MM.1S (cell line): Measurements from ENCODE around the gene MBOAT1.

Source experiments
- DNase-seq: peaks from one replicate; pipeline ENCODE4 v3.0.0-alpha.2; 2015
- H2AFZ ChIP-seq: fragments of 300-600 bp; sonication (generic); 2 replicates; pipeline ENCODE4 v1.6.0; 2016; ENCODE audit warnings: antibody characterized with exemption, low read length
- H3F3A ChIP-seq: fragments of 300-600 bp; sonication (generic); 2 replicates; pipeline ENCODE4 v1.6.1; 2016; ENCODE audit warnings: mild to moderate bottlenecking, antibody characterized with exemption, low read length, moderate library complexity, mixed read lengths; ENCODE audit not compliant: insufficient read depth
- H3K27ac ChIP-seq: fragments of 300-600 bp; sonication (generic); 2 replicates; pipeline ENCODE4 v1.5.1; 2016; ENCODE audit warnings: mild to moderate bottlenecking, low read length
- H3K27me3 ChIP-seq: fragments of 300-600 bp; sonication (generic); replicated peaks from 2 replicates; pipeline ENCODE4 v1.6.0; 2016; ENCODE audit warnings: low read length; ENCODE audit not compliant: insufficient read depth
- H3K36me3 ChIP-seq: fragments of 300-600 bp; sonication (generic); replicated peaks from 2 replicates; pipeline ENCODE4 v1.6.1; 2016; ENCODE audit warnings: mild to moderate bottlenecking, low read length, mixed read lengths; ENCODE audit not compliant: insufficient read depth
- H3K4me1 ChIP-seq: fragments of 300-600 bp; sonication (generic); 2 replicates; pipeline ENCODE4 v1.6.1; 2016; ENCODE audit warnings: low read length, mixed read lengths
- H3K4me2 ChIP-seq: fragments of 300-600 bp; sonication (generic); 2 replicates; pipeline ENCODE4 v1.6.0; 2016; ENCODE audit warnings: low read depth, low read length
- H3K4me3 ChIP-seq: fragments of 300-600 bp; sonication (generic); 2 replicates; pipeline ENCODE4 v1.5.1; 2016; ENCODE audit warnings: low read length, mixed read lengths
- H3K79me2 ChIP-seq: fragments of 300-600 bp; sonication (generic); 2 replicates; pipeline ENCODE4 v1.6.1; 2016; ENCODE audit warnings: mixed run types, low read length, mixed read lengths
- H3K9ac ChIP-seq: fragments of 300-600 bp; sonication (generic); 2 replicates; pipeline ENCODE4 v1.6.1; 2016; ENCODE audit warnings: low read length, mixed read lengths
- H3K9me2 ChIP-seq: fragments of 300-600 bp; sonication (generic); replicated peaks from 2 replicates; pipeline ENCODE4 v1.6.1; 2016; ENCODE audit warnings: mild to moderate bottlenecking, low read length, mixed read lengths; ENCODE audit not compliant: insufficient read depth
- H3K9me3 ChIP-seq: fragments of 300-600 bp; sonication (generic); replicated peaks from 2 replicates; pipeline ENCODE4 v1.6.1; 2016; ENCODE audit warnings: mild to moderate bottlenecking, low read length, mixed read lengths; ENCODE audit not compliant: insufficient read depth
- H4K20me1 ChIP-seq: fragments of 300-600 bp; sonication (generic); 2 replicates; pipeline ENCODE4 v1.6.1; 2016; ENCODE audit warnings: mild to moderate bottlenecking, low read length, moderate library complexity, mixed read lengths; ENCODE audit not compliant: insufficient read depth
- EZH2 ChIP-seq: fragments of 300-600 bp; sonication (generic); optimal IDR thresholded peaks from 2 replicates; pipeline ENCODE3; 2017; ENCODE audit warnings: low read depth, mild to moderate bottlenecking, antibody characterized with exemption, low read length, mixed read lengths
- EZH2phosphoT487 ChIP-seq: fragments of 300-600 bp; sonication (generic); IDR thresholded peaks from 2 replicates; pipeline ENCODE4 v1.6.1; 2018; ENCODE audit warnings: antibody characterized with exemption, low read length
- TF ChIP-seq, protein P1 (sequence below): fragments of 300-600 bp; sonication (generic); IDR thresholded peaks from 2 replicates; pipeline ENCODE4 v1.5.1; 2016; ENCODE audit warnings: antibody characterized with exemption, low read length, mixed read lengths

Gene MBOAT1

GRCh38 chr6:20112241-20112640, 100.0 kb downstream of the MBOAT1 start:
- H3K4me2 ChIP-seq = no peak overlapping the region
- DNase-seq = no peak
- no peaks in the 10 kb centered on the region for H3K27me3 ChIP-seq
- H3K36me3 ChIP-seq = peaks cover 3% of the 10 kb centered on the region; the same call in 1 of the 2 replicates
- TF ChIP-seq, protein P1, sequence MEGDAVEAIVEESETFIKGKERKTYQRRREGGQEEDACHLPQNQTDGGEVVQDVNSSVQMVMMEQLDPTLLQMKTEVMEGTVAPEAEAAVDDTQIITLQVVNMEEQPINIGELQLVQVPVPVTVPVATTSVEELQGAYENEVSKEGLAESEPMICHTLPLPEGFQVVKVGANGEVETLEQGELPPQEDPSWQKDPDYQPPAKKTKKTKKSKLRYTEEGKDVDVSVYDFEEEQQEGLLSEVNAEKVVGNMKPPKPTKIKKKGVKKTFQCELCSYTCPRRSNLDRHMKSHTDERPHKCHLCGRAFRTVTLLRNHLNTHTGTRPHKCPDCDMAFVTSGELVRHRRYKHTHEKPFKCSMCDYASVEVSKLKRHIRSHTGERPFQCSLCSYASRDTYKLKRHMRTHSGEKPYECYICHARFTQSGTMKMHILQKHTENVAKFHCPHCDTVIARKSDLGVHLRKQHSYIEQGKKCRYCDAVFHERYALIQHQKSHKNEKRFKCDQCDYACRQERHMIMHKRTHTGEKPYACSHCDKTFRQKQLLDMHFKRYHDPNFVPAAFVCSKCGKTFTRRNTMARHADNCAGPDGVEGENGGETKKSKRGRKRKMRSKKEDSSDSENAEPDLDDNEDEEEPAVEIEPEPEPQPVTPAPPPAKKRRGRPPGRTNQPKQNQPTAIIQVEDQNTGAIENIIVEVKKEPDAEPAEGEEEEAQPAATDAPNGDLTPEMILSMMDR = no peak
- TF ChIP-seq EZH2 = no peak
- TF ChIP-seq EZH2phosphoT487 = no peak
- H3F3A ChIP-seq = no peaks in the 10 kb centered on the region
- no peaks in the 10 kb centered on the region for H3K9me3 ChIP-seq
- H2AFZ ChIP-seq = no peak overlapping the region
- no peaks in the 10 kb centered on the region for H3K4me1 ChIP-seq
- H3K4me3 ChIP-seq = no peak overlapping the region
- no peaks in the 10 kb centered on the region for H3K79me2 ChIP-seq
- H4K20me1 ChIP-seq = no peaks in the 10 kb centered on the region
- no peak overlapping the region for H3K27ac ChIP-seq
- no peak overlapping the region for H3K9ac ChIP-seq
- no peaks in the 10 kb centered on the region for H3K9me2 ChIP-seq

DNA sequence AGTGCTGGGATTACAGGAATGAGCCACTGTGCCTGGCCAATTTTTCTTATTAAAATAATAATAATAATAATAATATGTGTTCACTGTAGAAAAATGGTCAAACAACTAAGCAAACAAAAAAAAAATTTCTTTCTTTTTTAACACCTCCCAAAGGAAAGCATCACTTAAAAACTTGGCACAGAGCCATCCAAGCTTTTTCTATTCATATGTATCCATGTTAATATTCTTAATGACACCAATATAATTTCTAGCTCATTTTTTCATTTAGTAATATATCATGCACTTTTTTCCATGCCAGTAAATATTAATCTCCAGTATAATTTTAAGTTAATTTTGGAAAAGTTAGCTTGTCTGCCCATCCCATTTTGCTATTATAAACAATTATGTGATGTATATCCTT, 101.8 kb downstream of the MBOAT1 start:
- Histone ChIP-seq H3K36me3 (peaks cover 3% of the 10 kb centered on the region; the same call in 1 of the 2 replicates), H3K79me2 (no peaks in the 10 kb centered on the region), H3K9me3 (no peaks in the 10 kb centered on the region), H4K20me1 (no peaks in the 10 kb centered on the region), H3F3A (no peaks in the 10 kb centered on the region), H3K27ac (no peak overlapping the region), H3K4me3 (no peak overlapping the region), H3K4me2 (no peak overlapping the region), H3K9ac (no peak overlapping the region), H3K27me3 (no peaks in the 10 kb centered on the region), H3K4me1 (no peaks in the 10 kb centered on the region), H3K9me2 (no peaks in the 10 kb centered on the region), H2AFZ (no peak overlapping the region)
- TF ChIP-seq, protein P1 = no peak
- TF ChIP-seq EZH2 (no peak), EZH2phosphoT487 (no peak)
- DNase-seq = no peak

GRCh38 chr6:20109526-20109925, 102.7 kb downstream of the MBOAT1 start:
- H3K36me3 ChIP-seq = peaks cover 3% of the 10 kb centered on the region; the same call in 1 of the 2 replicates

More at GRCh38 chr6:20109526-20109925, 102.7 kb downstream of the MBOAT1 start:
- Histone ChIP-seq H3K9me3 (no peaks in the 10 kb centered on the region), H3K79me2 (no peaks in the 10 kb centered on the region), H3K27ac (no peak overlapping the region), H4K20me1 (no peaks in the 10 kb centered on the region), H3F3A (no peaks in the 10 kb centered on the region), H3K9ac (no peak overlapping the region), H3K4me3 (no peak overlapping the region), H3K4me2 (no peak overlapping the region), H3K9me2 (no peaks in the 10 kb centered on the region), H2AFZ (no peak overlapping the region), H3K27me3 (no peaks in the 10 kb centered on the region), H3K4me1 (no peaks in the 10 kb centered on the region)
- no peak for DNase-seq
- TF ChIP-seq, protein P1 = no peak
- no peak for TF ChIP-seq EZH2
- no peak for TF ChIP-seq EZH2phosphoT487
